T-helper 2 cell (primary cell): ENCODE measurements around the gene RAB5A.
"Not testable (repeated sequence)": the region's sequence is repeated elsewhere in the genome, so short reads cannot be mapped to it uniquely, and the experiment has no call there.

Experiments used
- DNase-seq, 5 experiments: peaks; one replicate each; pipeline versions ENCODE4 v3.0.0 to v3.0.0-alpha.2; 2012 to 2022

Gene RAB5A

GRCh38 chr3:20028905-20029331, 82.0 kb downstream of the RAB5A start:
- no peak for DNase-seq

DNA sequence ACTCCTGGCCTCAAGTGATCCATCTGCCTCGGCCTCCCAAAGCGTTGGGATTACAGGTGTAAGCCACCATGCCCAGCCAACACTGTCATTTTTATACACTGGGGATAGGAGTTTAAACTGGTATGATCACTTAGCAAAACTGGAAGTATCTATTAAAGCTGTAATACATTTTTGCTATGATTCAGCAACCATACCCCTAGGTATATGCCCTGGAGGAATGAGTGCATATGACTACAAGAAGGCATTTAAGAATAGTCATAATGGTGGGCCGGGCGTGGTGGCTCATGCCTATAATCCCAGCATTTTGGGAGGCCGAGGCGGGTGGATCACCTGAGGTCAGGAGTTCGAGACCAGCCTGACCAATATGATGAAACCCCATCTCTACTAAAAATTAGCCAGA, 85.0 kb downstream of the RAB5A start:
- DNase-seq, result not testable (repeated sequence)
